HEK293T (cell line): ENCODE data around the gene TMIE.

Source experiments
- BHLHE40 ChIP-seq: fragments of 450-650 bp; IDR thresholded peaks from 2 replicates; pipeline ENCODE4 v1.6.1; 2016; ENCODE audit warnings: mild to moderate bottlenecking, moderate library complexity, borderline replicate concordance
- CTBP1 ChIP-seq: fragments of 450-650 bp; IDR thresholded peaks from 2 replicates; pipeline ENCODE4 v1.6.1; 2016; ENCODE audit warnings: borderline replicate concordance
- ELF4 ChIP-seq: fragments of 450-650 bp; IDR thresholded peaks from 2 replicates; pipeline ENCODE4 v1.6.1; 2017; ENCODE audit warnings: antibody characterized with exemption
- FOXA1 ChIP-seq: fragments of 450-650 bp; IDR thresholded peaks from 2 replicates; pipeline ENCODE4 v1.6.1; 2016; ENCODE audit warnings: mild to moderate bottlenecking
- FOXM1 ChIP-seq: fragments of 450-650 bp; IDR thresholded peaks from 2 replicates; pipeline ENCODE4 v1.6.1; 2017; ENCODE audit warnings: mild to moderate bottlenecking, borderline replicate concordance
- L3MBTL2 ChIP-seq: fragments of 450-650 bp; conservative IDR thresholded peaks from 2 replicates; pipeline ENCODE4 v1.6.1; 2016; ENCODE audit warnings: mild to moderate bottlenecking
- LEF1 ChIP-seq: fragments of 450-650 bp; IDR thresholded peaks from 2 replicates; pipeline ENCODE4 v1.6.1; 2017; ENCODE audit warnings: mild to moderate bottlenecking, borderline replicate concordance
- SP1 ChIP-seq: fragments of 450-650 bp; IDR thresholded peaks from 2 replicates; pipeline ENCODE4 v1.6.1; 2017
- SUZ12 ChIP-seq: fragments of 450-650 bp; IDR thresholded peaks from 2 replicates; pipeline ENCODE4 v1.6.1; 2016; ENCODE audit warnings: mild to moderate bottlenecking
- TARDBP ChIP-seq: fragments of 450-650 bp; IDR thresholded peaks from 2 replicates; pipeline ENCODE4 v1.6.1; 2016
- ZNF384 ChIP-seq: fragments of 450-650 bp; IDR thresholded peaks from 2 replicates; pipeline ENCODE4 v1.6.1; 2016
- TF ChIP-seq, protein P1 (sequence below): fragments of 450-650 bp; IDR thresholded peaks from 2 replicates; pipeline ENCODE4 v1.6.1; 2016

DNA sequence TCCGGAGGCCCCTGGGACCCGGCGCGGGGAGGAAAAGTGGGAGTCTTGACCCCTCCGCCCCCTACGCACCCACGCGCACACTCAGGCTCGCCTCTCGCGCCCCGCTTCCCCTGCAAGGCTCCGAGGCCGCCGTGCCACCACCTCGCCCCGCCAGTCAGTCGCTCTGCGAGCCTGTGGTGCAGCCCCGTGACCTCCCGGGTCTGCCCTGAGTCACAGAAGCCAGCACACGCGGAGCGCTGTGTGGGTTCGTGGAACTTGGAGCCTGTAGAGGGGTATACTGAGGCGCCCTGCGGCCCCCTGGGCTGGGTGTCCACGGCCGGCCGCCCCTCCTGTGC, 7.3 kb upstream of the TMIE start:
- TF ChIP-seq SP1 (no peak), SUZ12 (no peak), FOXA1 (no peak), LEF1 (no peak), ZNF384 (no peak), BHLHE40 (no peak), CTBP1 (no peak), FOXM1 (no peak), TARDBP (no peak), ELF4 (no peak), L3MBTL2 (no peak)
- TF ChIP-seq, protein P1, sequence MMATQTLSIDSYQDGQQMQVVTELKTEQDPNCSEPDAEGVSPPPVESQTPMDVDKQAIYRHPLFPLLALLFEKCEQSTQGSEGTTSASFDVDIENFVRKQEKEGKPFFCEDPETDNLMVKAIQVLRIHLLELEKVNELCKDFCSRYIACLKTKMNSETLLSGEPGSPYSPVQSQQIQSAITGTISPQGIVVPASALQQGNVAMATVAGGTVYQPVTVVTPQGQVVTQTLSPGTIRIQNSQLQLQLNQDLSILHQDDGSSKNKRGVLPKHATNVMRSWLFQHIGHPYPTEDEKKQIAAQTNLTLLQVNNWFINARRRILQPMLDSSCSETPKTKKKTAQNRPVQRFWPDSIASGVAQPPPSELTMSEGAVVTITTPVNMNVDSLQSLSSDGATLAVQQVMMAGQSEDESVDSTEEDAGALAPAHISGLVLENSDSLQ, result no peak
